Right hindlimb (tissue), 1 donor: ENCODE measurements around the gene IL16.
A peak's percentile ranks its signal among the peaks of the same experiment; 100 is the strongest.

ENCODE experiments used
- DNase-seq: peaks from one replicate; pipeline ENCODE4 v3.0.0-alpha.2; 2018

The IL16 gene

GRCh38 chr15:81278306-81279029 lies 81.8 kb downstream of the IL16 start:
- DNase-seq = no peak

GRCh38 chr15:81279621-81280485 lies 83.2 kb downstream of the IL16 start:
- no peak for DNase-seq

GRCh38 chr15:81280696-81281455 lies 84.2 kb downstream of the IL16 start:
- peak; percentile 50 for DNase-seq

- DNase-seq = no peak
These were observed 84.7 kb downstream of the IL16 start for GRCh38 chr15:81281456-81281735.

GRCh38 chr15:81281766-81282605 lies 85.3 kb downstream of the IL16 start:
- no peak for DNase-seq

- no peak for DNase-seq
These were observed 85.9 kb downstream of the IL16 start for GRCh38 chr15:81282606-81282895.

- DNase-seq = no peak
These were observed 86.2 kb downstream of the IL16 start for GRCh38 chr15:81282911-81283310.

- no peak for DNase-seq
These were observed 87.8 kb downstream of the IL16 start for GRCh38 chr15:81284256-81285031.

GRCh38 chr15:81285461-81285860 lies 88.8 kb downstream of the IL16 start:
- no peak for DNase-seq

- DNase-seq = no peak
These were observed 90.0 kb downstream of the IL16 start for GRCh38 chr15:81286621-81287121.

GRCh38 chr15:81288040-81288439 lies 91.4 kb downstream of the IL16 start:
- no peak for DNase-seq

GRCh38 chr15:81288616-81289015 lies 91.9 kb downstream of the IL16 start:
- no peak for DNase-seq

- DNase-seq = no peak
These were observed 93.2 kb downstream of the IL16 start for GRCh38 chr15:81289910-81290309.

- no peak for DNase-seq
These were observed 95.3 kb downstream of the IL16 start for GRCh38 chr15:81291916-81292522.

GRCh38 chr15:81292523-81293001 lies 95.9 kb downstream of the IL16 start:
- DNase-seq = no peak

- DNase-seq = no peak
These were observed 97.2 kb downstream of the IL16 start for GRCh38 chr15:81293728-81294515.

- no peak for DNase-seq
These were observed 97.8 kb downstream of the IL16 start for GRCh38 chr15:81294516-81294880.

GRCh38 chr15:81295486-81296121 lies 98.9 kb downstream of the IL16 start:
- no peak for DNase-seq

- no peak for DNase-seq
These were observed 99.5 kb downstream of the IL16 start for GRCh38 chr15:81296186-81296585.

- no peak for DNase-seq
These were observed 100.0 kb downstream of the IL16 start for GRCh38 chr15:81296673-81297072.
